ENCODE data around the gene GCSAM. TPM values are rescaled to one million over a fixed set of nuclear protein-coding genes. Genes with fewer than 3 reads are reported as not detected.

Gene GCSAM
- total RNA-seq, 4 donors from 2014 or later = 0.44 to 1.4 TPM; not detected in 2

- no peak for TF ChIP-seq CTCF (IDR thresholded peaks at IDR 0.05; ENCODE audit: low read depth)
Measured at GRCh38 chr3:112143689-112144088, 10.6 kb upstream of the GCSAM start.

DNA sequence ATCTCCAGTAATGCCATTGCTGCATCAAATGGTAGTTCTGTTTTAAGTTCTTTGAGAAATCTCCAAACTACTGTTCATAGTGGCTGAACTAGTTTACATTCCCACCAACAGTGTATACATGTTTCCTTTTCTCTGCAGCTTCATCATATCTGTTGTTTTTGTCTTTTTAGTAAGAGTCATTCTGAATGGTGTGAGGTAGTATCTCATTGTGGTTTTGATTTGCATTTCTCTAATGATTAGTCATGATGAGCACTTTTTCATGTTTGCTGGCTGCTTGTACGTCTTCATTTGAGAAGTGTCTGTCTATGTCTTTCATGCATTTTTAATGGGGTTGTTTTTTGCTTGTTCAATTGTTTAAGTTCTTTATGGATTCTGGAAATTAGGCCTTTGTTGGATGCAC, 10.2 kb upstream of the GCSAM start:
- TF ChIP-seq CTCF (IDR thresholded peaks at IDR 0.05; ENCODE audit: low read depth) = no peak

- TF ChIP-seq CTCF (IDR thresholded peaks at IDR 0.05; ENCODE audit: low read depth) = no peak
Measured at GRCh38 chr3:112141293-112141692, 8.2 kb upstream of the GCSAM start.

DNA sequence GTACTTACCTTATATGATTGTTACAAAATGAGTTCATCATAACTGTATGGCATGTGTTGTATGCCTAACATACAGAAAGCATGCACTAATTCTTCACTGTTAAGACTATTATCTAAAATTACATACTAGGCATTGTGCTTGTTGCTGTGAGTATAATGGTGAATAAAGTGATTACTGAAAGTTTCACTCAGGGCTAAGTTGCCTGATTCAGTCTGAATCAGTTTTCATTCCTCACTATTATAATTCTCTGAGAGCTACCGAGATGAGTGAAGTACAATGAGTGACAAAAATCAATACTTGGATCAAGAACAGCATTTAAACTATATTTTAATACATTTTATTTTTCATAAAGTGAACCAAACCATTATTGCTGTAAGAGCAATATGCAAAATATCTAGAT, 7.5 kb upstream of the GCSAM start:
- TF ChIP-seq CTCF (IDR thresholded peaks at IDR 0.05; ENCODE audit: low read depth) = no peak

GRCh38 chr3:112138219-112138969, 5.3 kb upstream of the GCSAM start:
- no peak for TF ChIP-seq CTCF (IDR thresholded peaks at IDR 0.05; ENCODE audit: low read depth)

DNA sequence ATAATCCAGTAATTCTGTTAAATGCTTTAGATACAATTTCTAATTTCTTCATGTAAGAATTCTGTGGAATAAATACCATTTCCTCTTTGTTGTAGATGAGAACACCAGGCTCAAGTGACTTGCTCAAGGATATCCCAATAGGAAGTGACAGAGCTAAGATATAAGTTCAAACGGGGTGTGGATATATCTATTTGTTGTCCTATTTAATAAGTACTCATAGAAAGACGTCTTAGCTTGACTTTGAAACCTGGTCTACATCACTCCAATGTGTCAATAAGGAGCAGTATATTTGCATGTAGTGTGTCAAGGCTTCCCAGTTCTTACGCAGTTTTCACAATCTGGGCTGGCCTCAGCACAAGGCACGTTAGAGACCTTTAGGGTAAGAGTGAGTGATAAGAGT, 4.7 kb upstream of the GCSAM start:
- no peak for TF ChIP-seq CTCF (IDR thresholded peaks at IDR 0.05; ENCODE audit: low read depth)

DNA sequence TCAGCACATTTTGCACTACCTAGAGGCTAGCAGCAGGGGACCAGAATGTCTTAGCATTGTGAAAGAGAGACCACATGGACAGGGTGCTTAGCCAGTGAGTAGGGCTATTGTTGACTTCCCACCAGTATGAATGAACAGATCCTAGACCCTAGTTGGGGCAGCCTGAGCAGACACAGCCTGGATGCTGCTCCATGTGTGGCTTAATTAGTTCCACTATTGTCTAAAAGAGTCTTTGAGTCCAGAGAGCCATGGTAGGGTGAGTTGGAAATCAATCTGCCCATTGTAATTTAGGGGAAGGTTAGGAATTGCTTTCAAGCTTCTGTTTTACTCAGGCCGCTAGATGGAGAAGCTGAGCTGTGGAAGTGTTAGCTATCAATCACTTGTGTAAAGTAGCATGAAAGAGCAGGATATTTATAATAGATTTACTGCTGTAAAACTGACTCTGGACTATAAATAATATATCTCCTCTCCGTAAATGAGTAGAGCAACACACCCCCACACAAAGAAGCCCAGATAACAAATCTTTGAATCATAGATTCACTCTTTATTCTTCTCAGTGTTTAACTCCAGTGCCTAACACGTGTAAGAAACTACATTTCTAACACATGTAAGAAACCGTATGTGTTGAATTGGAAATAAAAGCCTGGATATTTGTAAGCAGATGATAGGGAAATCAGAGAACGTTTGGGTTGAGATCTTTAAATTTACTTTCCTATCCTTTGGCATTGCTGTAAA, 4.1 kb upstream of the GCSAM start:
- no peak for TF ChIP-seq CTCF (IDR thresholded peaks at IDR 0.05; ENCODE audit: low read depth)
